Activated T-cell treated with anti-CD3 and anti-CD28 coated beads for 48 hours (primary cell): ENCODE data around the gene SH2D5.

ENCODE experiments used
- DNase-seq: peaks from one replicate; pipeline ENCODE4 v3.0.0-alpha.2; 2020; ENCODE audit warnings: low read depth

SH2D5 gene

GRCh38 chr1:20732588-20733359 lies at the start of gene SH2D5:
TSS of gene SH2D5 (minus strand) at chr1:20732703. CDS start at chr1:20728044, 4,659 bp downstream.
- DNase-seq = peak; percentile 70

GRCh38 chr1:20775700-20776099 lies 43.2 kb upstream of the SH2D5 start:
- no peak for DNase-seq

GRCh38 chr1:20771780-20772179 lies 39.3 kb upstream of the SH2D5 start:
- DNase-seq = no peak

- no peak for DNase-seq
These were observed 38.0 kb upstream of the SH2D5 start for GRCh38 chr1:20770314-20771087.

GRCh38 chr1:20767271-20767670 lies 34.8 kb upstream of the SH2D5 start:
- no peak for DNase-seq

GRCh38 chr1:20763417-20763816 lies 30.9 kb upstream of the SH2D5 start:
- no peak for DNase-seq

GRCh38 chr1:20760322-20760721 lies 27.8 kb upstream of the SH2D5 start:
- no peak for DNase-seq

GRCh38 chr1:20753589-20753988 lies 21.1 kb upstream of the SH2D5 start:
- DNase-seq = no peak

- DNase-seq = no peak
These were observed 19.0 kb upstream of the SH2D5 start for GRCh38 chr1:20751462-20751990.

GRCh38 chr1:20742671-20743070 lies 10.2 kb upstream of the SH2D5 start:
- DNase-seq = no peak

GRCh38 chr1:20740781-20741180 lies 8.3 kb upstream of the SH2D5 start:
- DNase-seq = no peak

GRCh38 chr1:20739225-20739624 lies 6.7 kb upstream of the SH2D5 start:
- no peak for DNase-seq

GRCh38 chr1:20735581-20736111 lies 3.1 kb upstream of the SH2D5 start:
- DNase-seq = no peak

- DNase-seq = no peak
These were observed 965 bp upstream of the SH2D5 start for GRCh38 chr1:20733360-20733975.

GRCh38 chr1:20732071-20732587 lies 374 bp downstream of the SH2D5 start:
- DNase-seq = peak; percentile 66

GRCh38 chr1:20731057-20731991 lies 1.2 kb downstream of the SH2D5 start:
- DNase-seq = no peak

GRCh38 chr1:20730690-20731056 lies 1.8 kb downstream of the SH2D5 start:
- DNase-seq = no peak

GRCh38 chr1:20729990-20730689 lies 2.4 kb downstream of the SH2D5 start:
- DNase-seq = no peak

GRCh38 chr1:20729155-20729931 lies 3.2 kb downstream of the SH2D5 start:
- no peak for DNase-seq
